IMR-90 (cell line): ENCODE results near the gene ME1. TPM values are rescaled to one million over a fixed set of nuclear protein-coding genes. Genes with fewer than 3 reads are reported as not detected.
A peak's percentile ranks its signal among the peaks of the same experiment; 100 is the strongest.

ENCODE experiments used
- ATAC-seq: fragments of 200-7000 bp; cut with Tn5 transposase; 2 replicates; pipeline ENCODE4 v1.9.1; 2020; ENCODE audit warnings: low read depth, mild to moderate bottlenecking, moderate library complexity
- BruUV-seq: library from RNA; stranded (reverse); fragments of 400-500 nt; replicated peaks from 2 replicates; lab custom pipeline; 2021; lab: Mats Ljungman, UMichigan
- CTCF ChIA-PET: fragments of 300-600 bp; formaldehyde crosslinking; extraction: SDS; loops from one replicate; lab custom pipeline; 2021; ENCODE audit warnings: antibody characterized with exemption; lab: Yijun Ruan, JAX
- POLR2A ChIA-PET: fragments of 300-600 bp; sonication (Branson Sonifier 250); formaldehyde crosslinking; loops from one replicate; lab custom pipeline; 2022; ENCODE audit warnings: antibody characterized with exemption; ENCODE audit not compliant: unreplicated experiment; lab: Charles Lee
- DNase-seq: peaks from one replicate; pipeline ENCODE4 v3.0.0; 2013
- H2AFZ ChIP-seq: replicated peaks from 2 replicates; pipeline ENCODE3; 2013; ENCODE audit warnings: low read length, mild to moderate bottlenecking; ENCODE audit not compliant: poor library complexity
- H2AK5ac ChIP-seq: 2 replicates; pipeline ENCODE4 v1.6.1; 2013; ENCODE audit warnings: low read depth, low read length, inconsistent platforms
- H2AK9ac ChIP-seq: replicated peaks from 2 replicates; pipeline ENCODE3; 2013; ENCODE audit warnings: mild to moderate bottlenecking, low read depth, low read length, moderate library complexity; ENCODE audit not compliant: poor library complexity
- H2BK120ac ChIP-seq: 2 replicates; pipeline ENCODE4 v1.6.1; 2013; ENCODE audit warnings: low read depth, low read length, inconsistent platforms
- H2BK15ac ChIP-seq: 3 replicates; pipeline ENCODE4 v1.6.1; 2013; ENCODE audit warnings: low read depth, low read length, inconsistent platforms
- H2BK20ac ChIP-seq: 2 replicates; pipeline ENCODE4 v1.6.1; 2013; ENCODE audit warnings: low read depth, mild to moderate bottlenecking, inconsistent platforms, low read length, moderate library complexity
- H2BK5ac ChIP-seq: 2 replicates; pipeline ENCODE4 v1.6.1; 2013; ENCODE audit warnings: mild to moderate bottlenecking, low read depth, low read length, inconsistent platforms; ENCODE audit not compliant: poor library complexity, severe bottlenecking
- H3K14ac ChIP-seq: replicated peaks from 2 replicates; pipeline ENCODE4 v1.6.1; 2013; ENCODE audit warnings: low read depth, low read length, inconsistent platforms
- H3K18ac ChIP-seq: 2 replicates; pipeline ENCODE4 v1.6.1; 2013; ENCODE audit warnings: low read depth, low read length, control low read depth
- H3K23ac ChIP-seq: 2 replicates; pipeline ENCODE4 v1.6.1; 2013; ENCODE audit warnings: low read depth, low read length, inconsistent platforms
- H3K27ac ChIP-seq: 2 replicates; pipeline ENCODE4 v1.5.1; 2013; ENCODE audit warnings: mild to moderate bottlenecking, control low read depth, low read length; ENCODE audit not compliant: insufficient read depth
- H3K27me3 ChIP-seq: 2 replicates; pipeline ENCODE4 v1.6.1; 2013; ENCODE audit warnings: low read length; ENCODE audit not compliant: control insufficient read depth, insufficient read depth
- H3K36me3 ChIP-seq: 2 replicates; pipeline ENCODE4 v1.6.1; 2013; ENCODE audit warnings: low read length, mixed read lengths; ENCODE audit not compliant: control insufficient read depth, insufficient read depth
- H3K4ac ChIP-seq: 2 replicates; pipeline ENCODE4 v1.6.1; 2013; ENCODE audit warnings: low read depth, low read length, inconsistent platforms
- H3K4me1 ChIP-seq: 2 replicates; pipeline ENCODE4 v1.6.1; 2013; ENCODE audit warnings: low read length, mixed read lengths; ENCODE audit not compliant: control insufficient read depth, insufficient read depth
- H3K4me2 ChIP-seq: 2 replicates; pipeline ENCODE4 v1.6.1; 2013; ENCODE audit warnings: low read depth, mild to moderate bottlenecking, control low read depth, low read length, moderate library complexity
- H3K4me3 ChIP-seq: 2 replicates; pipeline ENCODE4 v1.5.1; 2013; ENCODE audit warnings: low read depth, mild to moderate bottlenecking, control low read depth, low read length, moderate library complexity; ENCODE audit not compliant: insufficient read depth
- H3K56ac ChIP-seq: 2 replicates; pipeline ENCODE4 v1.6.1; 2013; ENCODE audit warnings: low read length, inconsistent platforms; ENCODE audit not compliant: insufficient read depth; ENCODE audit errors: extremely low read depth
- H3K79me1 ChIP-seq, 2 experiments: 2 replicates each; pipeline ENCODE4 v1.6.1; 2013; ENCODE audit warnings: low read length in 2 of 2, inconsistent platforms in 1 of 2, low read depth in 1 of 2
- H3K9ac ChIP-seq: 2 replicates; pipeline ENCODE4 v1.6.1; 2013; ENCODE audit warnings: low read depth, low read length, control low read depth
- H3K9me1 ChIP-seq: 2 replicates; pipeline ENCODE4 v1.6.1; 2013; ENCODE audit warnings: low read length, inconsistent platforms; ENCODE audit not compliant: insufficient read depth
- H3K9me3 ChIP-seq: 2 replicates; pipeline ENCODE4 v1.6.1; 2013; ENCODE audit warnings: low read length; ENCODE audit not compliant: control insufficient read depth, insufficient read depth
- H4K20me1 ChIP-seq: 2 replicates; pipeline ENCODE4 v1.6.1; 2013; ENCODE audit warnings: low read length, inconsistent platforms; ENCODE audit not compliant: insufficient read depth
- H4K5ac ChIP-seq: 2 replicates; pipeline ENCODE4 v1.6.1; 2013; ENCODE audit warnings: mild to moderate bottlenecking, low read depth, low read length, control low read depth
- H4K8ac ChIP-seq, 2 experiments: 2 replicates each; pipeline ENCODE4 v1.6.1; 2013; ENCODE audit warnings: low read depth in 2 of 2, low read length in 2 of 2, control low read depth in 1 of 2, inconsistent platforms in 1 of 2
- H4K91ac ChIP-seq: 2 replicates; pipeline ENCODE4 v1.6.1; 2013; ENCODE audit warnings: low read depth, low read length, inconsistent platforms; ENCODE audit not compliant: insufficient read depth
- BHLHE40 ChIP-seq: fragments of 150-350 bp; IDR thresholded peaks from 2 replicates; pipeline ENCODE4 v1.6.1; 2016; ENCODE audit warnings: mild to moderate bottlenecking, low read depth, low read length
- CEBPB ChIP-seq: IDR thresholded peaks from 2 replicates; pipeline ENCODE4 v1.6.1; 2012; ENCODE audit warnings: low read depth, low read length, improper control_type of control experiment
- CHD1 ChIP-seq: IDR thresholded peaks from 2 replicates; pipeline ENCODE4 v1.6.1; 2012; ENCODE audit warnings: low read depth, low read length, improper control_type of control experiment
- CTCF ChIP-seq: conservative IDR thresholded peaks from 2 replicates; pipeline ENCODE4 v1.5.1; 2012; ENCODE audit warnings: mild to moderate bottlenecking, low read depth, low read length, improper control_type of control experiment
- ELK1 ChIP-seq: fragments of 150-350 bp; IDR thresholded peaks from 2 replicates; pipeline ENCODE4 v1.6.1; 2016; ENCODE audit warnings: low read depth, mild to moderate bottlenecking, low read length, moderate library complexity, borderline replicate concordance
- FOS ChIP-seq: fragments of 150-350 bp; IDR thresholded peaks from 2 replicates; pipeline ENCODE4 v1.6.1; 2016; ENCODE audit warnings: low read depth, low read length
- MAFK ChIP-seq: IDR thresholded peaks from 2 replicates; pipeline ENCODE4 v1.6.1; 2012; ENCODE audit warnings: low read depth, low read length, improper control_type of control experiment
- MAZ ChIP-seq: IDR thresholded peaks from 2 replicates; pipeline ENCODE4 v1.6.1; 2012; ENCODE audit warnings: low read depth, mild to moderate bottlenecking, low read length, improper control_type of control experiment, moderate library complexity, borderline replicate concordance
- MXI1 ChIP-seq: IDR thresholded peaks from 2 replicates; pipeline ENCODE4 v1.6.1; 2012; ENCODE audit warnings: low read depth, mild to moderate bottlenecking, low read length, moderate library complexity, borderline replicate concordance
- NFE2L2 ChIP-seq: fragments of 150-350 bp; IDR thresholded peaks from 2 replicates; pipeline ENCODE4 v1.6.1; 2016; ENCODE audit warnings: low read depth, mild to moderate bottlenecking, low read length
- POLR2A ChIP-seq: IDR thresholded peaks from 2 replicates; pipeline ENCODE4 v1.6.1; 2012; ENCODE audit warnings: mild to moderate bottlenecking, low read depth, low read length
- RAD21 ChIP-seq: IDR thresholded peaks from 2 replicates; pipeline ENCODE4 v1.6.1; 2012; ENCODE audit warnings: low read length, improper control_type of control experiment
- RCOR1 ChIP-seq: IDR thresholded peaks from 2 replicates; pipeline ENCODE4 v1.6.1; 2012; ENCODE audit warnings: mild to moderate bottlenecking, low read length, improper control_type of control experiment; ENCODE audit not compliant: insufficient replicate concordance
- RFX5 ChIP-seq: IDR thresholded peaks from 2 replicates; pipeline ENCODE4 v1.8.0; 2012; ENCODE audit warnings: low read depth, mild to moderate bottlenecking, low read length, moderate library complexity
- SMC3 ChIP-seq: fragments of 150-350 bp; IDR thresholded peaks from 2 replicates; pipeline ENCODE4 v1.6.1; 2016; ENCODE audit warnings: low read depth, mild to moderate bottlenecking, antibody characterized with exemption, low read length, moderate library complexity
- USF2 ChIP-seq: fragments of 150-350 bp; IDR thresholded peaks from 2 replicates; pipeline ENCODE4 v1.6.1; 2017; ENCODE audit warnings: mild to moderate bottlenecking, antibody characterized with exemption, low read length, low read depth
- WGBS, 2 experiments: methylation state at CpG; one replicate each; pipeline versions ENCODE4 v1.1.5 to v1.1.7; 2013; ENCODE audit warnings: missing lambda C conversion rate in 2 of 2; ENCODE audit not compliant: insufficient read length in 1 of 2; ENCODE audit errors: extremely low coverage in 2 of 2; 5-methylcytosine and 5-hydroxymethylcytosine counted together
- dilution Hi-C: fragments of 300-500 bp; cut with HindIII; formaldehyde crosslinking; loops from one replicate; pipeline ENCODE4 v1.14.3; 2018; ENCODE audit warnings: low sequenced_read_pairs; ENCODE audit not compliant: unreplicated experiment
- in situ Hi-C: fragments of 300-500 bp; cut with MboI; formaldehyde crosslinking; loops from 3 replicates; pipeline ENCODE4 v1.14.3; 2019; ENCODE audit warnings: low sequenced_read_pairs, inconsistent platforms, mixed read lengths
- intact Hi-C: fragments of 100-400 bp; cut with micrococcal nuclease; formaldehyde crosslinking; loops from 2 replicates; pipeline ENCODE4 v1.10.0; 2022
- polyA plus RNA-seq, 3 experiments: library from polyadenylated mRNA; depleted of rRNA; stranded (reverse); fragments of >200 nt; gene quantifications; 2 replicates each; pipeline ENCODE4 v1.2.3, GENCODE V29; 2012; ENCODE audit warnings: low replicate concordance in 1 of 3
- total RNA-seq: library from RNA; depleted of rRNA; stranded (reverse); fragments of >200 nt; gene quantifications from 2 replicates; pipeline ENCODE4 v1.2.3, GENCODE V29; 2012

ME1 gene
- total and polyA plus RNA-seq, 2 of the 4 experiments (the other 2 are of a cell fraction): 21.5 to 24.4 TPM

GRCh38 chr6:83199863-83200225 is 231.0 kb downstream of the ME1 start:
- no peak overlapping the region; the same call in 1 of the 2 replicates for H2AK5ac ChIP-seq
- no peak overlapping the region for H3K9ac ChIP-seq
- DNase-seq (peak; percentile 92), ATAC-seq (peak; percentile 68)
- in situ Hi-C loops (loop anchor here (5.0 to 10.0 kb wide), 2 partner anchors 133 to 955 kb away; partner anchors contain the start of genes DOP1A, IBTK and UBE3D), intact Hi-C loops (no loop called here), dilution Hi-C loops (loop anchor here (25.0 kb wide), 1 partner anchor 312 kb away; the partner anchor contains the start of gene PRSS35)
- peaks cover 11% of the 10 kb centered on the region for H3K36me3 ChIP-seq
- H3K79me1 ChIP-seq: peaks cover 7 to 8% of the 10 kb centered on the region in 2 experiments; a peak in 1 of 4 replicates
- ChIA-PET POLR2A (no interaction called here), CTCF (interaction anchor here (1.3 to 2.7 kb wide), 2 partner anchors 16 to 133 kb away, joined by 5 to 19 read pairs; partner anchors contain the start of gene DOP1A)
- no peaks in the 10 kb centered on the region for H4K20me1 ChIP-seq
- H4K91ac ChIP-seq: no peak overlapping the region
- peaks cover 17% of the 10 kb centered on the region for H3K4me1 ChIP-seq
- H4K5ac ChIP-seq: no peak overlapping the region
- peak overlapping the region; percentile 39 for H2AK9ac ChIP-seq
- no peak for TF ChIP-seq RCOR1
- no peak for TF ChIP-seq POLR2A
- TF ChIP-seq MAZ: no peak
- no peak for TF ChIP-seq MXI1
- no peak for TF ChIP-seq USF2
- TF ChIP-seq CEBPB: no peak
- no peak for TF ChIP-seq FOS
- no peak for TF ChIP-seq SMC3
- no peak for TF ChIP-seq CTCF
- TF ChIP-seq NFE2L2: no peak
- no peak for TF ChIP-seq ELK1
- TF ChIP-seq RAD21: no peak
- no peak for TF ChIP-seq RFX5
- no peak for TF ChIP-seq CHD1
- no peak for TF ChIP-seq MAFK
- TF ChIP-seq BHLHE40: no peak
- no peak overlapping the region for H3K18ac ChIP-seq
- H3K27me3 ChIP-seq: no peaks in the 10 kb centered on the region
- no peak overlapping the region for H3K4me3 ChIP-seq
- H3K23ac ChIP-seq: no peak overlapping the region
- H3K14ac ChIP-seq: 0 out of 2 replicates have a peak overlapping the region, but pooled peaks have one; percentile 20
- WGBS, 2 experiments: no CpG with 5 or more reads among the region's 2 CpGs
- H3K4ac ChIP-seq: peak overlapping the region; percentile 27; the same call in 1 of the 2 replicates
- H4K8ac ChIP-seq: no peak overlapping the region
- H2BK5ac ChIP-seq: peak overlapping the region; percentile 62
- no peak overlapping the region for H2BK20ac ChIP-seq
- no TSS peak for BruUV-seq
- H2BK120ac ChIP-seq: no peak overlapping the region
- no peaks in the 10 kb centered on the region for H3K9me3 ChIP-seq
- no peak overlapping the region for H2BK15ac ChIP-seq
- no peak overlapping the region; the same call in 1 of the 2 replicates for H3K4me2 ChIP-seq
- no peak overlapping the region for H2AFZ ChIP-seq
- no peak overlapping the region for H3K27ac ChIP-seq
- H3K56ac ChIP-seq: no peak overlapping the region
- H3K9me1 ChIP-seq: peaks cover 13% of the 10 kb centered on the region
